ENCODE results near the gene BASP1. TPM values are rescaled to one million over a fixed set of nuclear protein-coding genes. Genes with fewer than 3 reads are reported as not detected.

BASP1 gene
- total RNA-seq, 4 donors from 2014 or later = 19.8 to 53.9 (median 32.5) TPM

DNA sequence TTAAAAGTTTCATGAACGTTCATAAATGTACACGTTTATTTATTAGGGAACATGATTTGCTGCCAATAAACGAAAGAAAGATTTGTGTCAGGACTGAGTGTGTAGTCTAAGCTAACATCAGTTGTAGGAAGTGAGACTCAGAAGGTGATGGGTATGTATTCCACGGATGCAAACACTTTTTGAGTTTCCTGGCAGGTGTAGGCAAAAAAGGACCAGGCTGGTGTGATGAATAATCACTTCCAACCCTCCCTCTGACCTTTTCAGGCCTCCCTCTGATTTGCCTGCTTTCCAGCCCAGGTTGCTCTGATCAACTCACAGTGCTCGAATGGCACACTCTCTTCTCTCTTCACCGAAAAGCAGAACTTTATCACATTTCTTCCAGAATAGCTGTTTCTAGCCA, 51.8 kb downstream of the BASP1 start:
- DNase-seq (ENCODE audit: low spot score) = no peak
- TF ChIP-seq, protein P1, sequence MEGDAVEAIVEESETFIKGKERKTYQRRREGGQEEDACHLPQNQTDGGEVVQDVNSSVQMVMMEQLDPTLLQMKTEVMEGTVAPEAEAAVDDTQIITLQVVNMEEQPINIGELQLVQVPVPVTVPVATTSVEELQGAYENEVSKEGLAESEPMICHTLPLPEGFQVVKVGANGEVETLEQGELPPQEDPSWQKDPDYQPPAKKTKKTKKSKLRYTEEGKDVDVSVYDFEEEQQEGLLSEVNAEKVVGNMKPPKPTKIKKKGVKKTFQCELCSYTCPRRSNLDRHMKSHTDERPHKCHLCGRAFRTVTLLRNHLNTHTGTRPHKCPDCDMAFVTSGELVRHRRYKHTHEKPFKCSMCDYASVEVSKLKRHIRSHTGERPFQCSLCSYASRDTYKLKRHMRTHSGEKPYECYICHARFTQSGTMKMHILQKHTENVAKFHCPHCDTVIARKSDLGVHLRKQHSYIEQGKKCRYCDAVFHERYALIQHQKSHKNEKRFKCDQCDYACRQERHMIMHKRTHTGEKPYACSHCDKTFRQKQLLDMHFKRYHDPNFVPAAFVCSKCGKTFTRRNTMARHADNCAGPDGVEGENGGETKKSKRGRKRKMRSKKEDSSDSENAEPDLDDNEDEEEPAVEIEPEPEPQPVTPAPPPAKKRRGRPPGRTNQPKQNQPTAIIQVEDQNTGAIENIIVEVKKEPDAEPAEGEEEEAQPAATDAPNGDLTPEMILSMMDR (IDR thresholded peaks at IDR 0.05) = no peak
- no peak for ATAC-seq (ENCODE audit: low FRiP score)

DNA sequence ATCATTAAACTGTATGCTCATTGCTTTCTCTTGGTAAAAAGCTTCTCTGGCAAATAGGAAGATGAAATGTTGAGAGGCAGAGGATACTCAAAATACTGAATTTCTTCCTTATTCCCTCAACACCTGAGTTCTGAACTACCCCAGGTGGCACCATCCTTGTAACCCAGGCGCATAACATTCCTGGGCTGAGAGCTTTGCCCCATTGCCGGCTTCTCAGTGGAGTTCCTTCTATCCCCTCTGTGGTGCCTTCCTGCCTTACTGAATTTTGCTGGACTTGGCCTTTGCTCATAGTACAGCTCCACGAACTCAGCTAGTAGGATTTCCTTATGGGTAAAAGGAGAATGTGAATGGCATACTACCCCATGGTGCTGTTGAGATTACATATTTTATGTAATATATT, 54.7 kb downstream of the BASP1 start:
- DNase-seq (ENCODE audit: low spot score) = no peak
- no peak for ATAC-seq (ENCODE audit: low FRiP score)
- TF ChIP-seq, protein P1 (IDR thresholded peaks at IDR 0.05) = no peak

DNA sequence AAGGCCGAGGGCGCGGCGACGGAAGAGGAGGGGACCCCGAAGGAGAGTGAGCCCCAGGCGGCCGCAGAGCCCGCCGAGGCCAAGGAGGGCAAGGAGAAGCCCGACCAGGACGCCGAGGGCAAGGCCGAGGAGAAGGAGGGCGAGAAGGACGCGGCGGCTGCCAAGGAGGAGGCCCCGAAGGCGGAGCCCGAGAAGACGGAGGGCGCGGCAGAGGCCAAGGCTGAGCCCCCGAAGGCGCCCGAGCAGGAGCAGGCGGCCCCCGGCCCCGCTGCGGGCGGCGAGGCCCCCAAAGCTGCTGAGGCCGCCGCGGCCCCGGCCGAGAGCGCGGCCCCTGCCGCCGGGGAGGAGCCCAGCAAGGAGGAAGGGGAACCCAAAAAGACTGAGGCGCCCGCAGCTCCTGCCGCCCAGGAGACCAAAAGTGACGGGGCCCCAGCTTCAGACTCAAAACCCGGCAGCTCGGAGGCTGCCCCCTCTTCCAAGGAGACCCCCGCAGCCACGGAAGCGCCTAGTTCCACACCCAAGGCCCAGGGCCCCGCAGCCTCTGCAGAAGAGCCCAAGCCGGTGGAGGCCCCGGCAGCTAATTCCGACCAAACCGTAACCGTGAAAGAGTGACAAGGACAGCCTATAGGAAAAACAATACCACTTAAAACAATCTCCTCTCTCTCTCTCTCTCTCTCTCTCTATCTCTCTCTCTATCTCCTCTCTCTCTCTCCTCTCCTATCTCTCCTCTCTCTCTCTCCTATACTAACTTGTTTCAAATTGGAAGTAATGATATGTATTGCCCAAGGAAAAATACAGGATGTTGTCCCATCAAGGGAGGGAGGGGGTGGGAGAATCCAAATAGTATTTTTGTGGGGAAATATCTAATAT, 58.1 kb downstream of the BASP1 start:
- ATAC-seq (ENCODE audit: low FRiP score) = no peak
- TF ChIP-seq, protein P1 (IDR thresholded peaks at IDR 0.05) = no peak
- no peak for DNase-seq (ENCODE audit: low spot score)

DNA sequence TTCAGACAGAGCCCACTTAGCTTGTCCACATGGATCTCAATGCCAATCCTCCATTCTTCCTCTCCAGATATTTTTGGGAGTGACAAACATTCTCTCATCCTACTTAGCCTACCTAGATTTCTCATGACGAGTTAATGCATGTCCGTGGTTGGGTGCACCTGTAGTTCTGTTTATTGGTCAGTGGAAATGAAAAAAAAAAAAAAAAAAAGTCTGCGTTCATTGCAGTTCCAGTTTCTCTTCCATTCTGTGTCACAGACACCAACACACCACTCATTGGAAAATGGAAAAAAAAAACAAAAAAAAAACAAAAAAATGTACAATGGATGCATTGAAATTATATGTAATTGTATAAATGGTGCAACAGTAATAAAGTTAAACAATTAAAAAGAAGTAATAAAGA, 59.0 kb downstream of the BASP1 start:
- DNase-seq (ENCODE audit: low spot score) (no peak), ATAC-seq (ENCODE audit: low FRiP score) (no peak)
- TF ChIP-seq, protein P1 (IDR thresholded peaks at IDR 0.05) = no peak

DNA sequence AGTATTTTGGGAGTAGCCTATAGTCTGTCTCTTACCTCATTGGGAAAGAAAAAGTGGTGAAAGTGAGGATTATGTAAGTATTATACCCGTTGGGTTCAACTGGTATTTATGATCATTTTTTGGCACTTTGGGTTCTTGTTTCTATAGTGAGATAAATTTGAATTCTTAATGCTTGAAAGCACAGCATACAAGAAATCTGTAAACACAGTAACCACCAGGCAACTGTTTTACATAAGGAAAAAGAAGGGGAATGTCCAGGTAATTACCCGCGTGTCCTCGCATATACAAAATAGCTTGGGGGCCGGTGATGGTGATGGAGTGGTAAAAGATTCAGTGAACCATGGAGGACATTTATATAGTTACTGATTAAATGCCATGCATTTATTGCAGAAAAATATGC, 60.5 kb downstream of the BASP1 start:
- ATAC-seq (ENCODE audit: low FRiP score) (no peak), DNase-seq (ENCODE audit: low spot score) (no peak)
- TF ChIP-seq, protein P1 (IDR thresholded peaks at IDR 0.05) = no peak

DNA sequence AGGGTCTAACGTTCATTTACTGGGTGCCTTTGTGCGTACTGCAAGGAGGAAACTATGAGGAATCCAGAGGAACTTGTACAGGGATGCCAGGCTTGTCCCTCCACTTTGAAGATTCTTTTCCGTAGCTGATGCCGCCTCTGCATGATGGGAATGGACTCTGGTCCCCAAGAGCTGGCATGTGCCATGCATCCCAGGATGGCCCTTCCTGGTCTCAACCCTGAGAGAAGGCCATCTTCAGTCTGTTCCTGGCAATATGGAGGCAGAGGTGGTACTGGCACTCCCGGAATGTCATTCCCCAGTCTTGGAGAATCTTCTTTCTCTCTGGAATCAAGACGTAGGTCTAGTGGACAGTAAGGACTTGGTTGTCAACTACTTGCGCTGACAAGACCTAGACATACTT, 61.5 kb downstream of the BASP1 start:
- TF ChIP-seq, protein P1 (IDR thresholded peaks at IDR 0.05) = no peak
- no peak for DNase-seq (ENCODE audit: low spot score)
- ATAC-seq (ENCODE audit: low FRiP score) = no peak

DNA sequence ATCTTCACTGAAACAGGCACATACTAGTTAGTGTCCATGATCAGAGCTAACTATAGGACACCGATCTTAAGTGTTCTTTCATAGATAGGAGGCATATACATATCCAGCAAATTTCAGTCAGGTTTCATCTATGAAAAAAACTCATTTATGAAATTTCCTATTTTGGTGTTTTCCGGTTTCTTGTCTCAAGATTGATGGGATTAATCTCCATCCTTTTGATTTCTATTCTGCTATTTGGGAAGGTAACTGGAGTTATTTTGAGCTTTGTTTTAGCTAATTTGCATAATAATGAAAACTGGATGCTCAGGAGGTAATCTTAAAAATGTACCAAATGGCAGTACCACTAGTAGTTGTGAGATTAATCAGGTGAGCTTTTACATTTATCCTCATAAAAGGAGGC, 62.1 kb downstream of the BASP1 start:
- ATAC-seq (ENCODE audit: low FRiP score) = no peak
- TF ChIP-seq, protein P1 (IDR thresholded peaks at IDR 0.05) = no peak
- DNase-seq (ENCODE audit: low spot score) = no peak

All from omental fat pad (tissue), 4 donors.